OCI-LY7 (cell line): ENCODE measurements around the gene CYP24A1.

Experiments used
- CTCF ChIP-seq: fragments of 200-600 bp; sonication (generic); conservative IDR thresholded peaks from 2 replicates; pipeline ENCODE4 v1.5.1; 2014; ENCODE audit warnings: mild to moderate bottlenecking, antibody characterized with exemption, low read length, moderate library complexity, mixed read lengths
- EZH2phosphoT487 ChIP-seq: fragments of 200-600 bp; sonication (generic); IDR thresholded peaks from 2 replicates; pipeline ENCODE4 v1.6.1; 2018; ENCODE audit warnings: low read depth, borderline replicate concordance, mild to moderate bottlenecking, mixed run types, antibody characterized with exemption, low read length, moderate library complexity, mixed read lengths

DNA sequence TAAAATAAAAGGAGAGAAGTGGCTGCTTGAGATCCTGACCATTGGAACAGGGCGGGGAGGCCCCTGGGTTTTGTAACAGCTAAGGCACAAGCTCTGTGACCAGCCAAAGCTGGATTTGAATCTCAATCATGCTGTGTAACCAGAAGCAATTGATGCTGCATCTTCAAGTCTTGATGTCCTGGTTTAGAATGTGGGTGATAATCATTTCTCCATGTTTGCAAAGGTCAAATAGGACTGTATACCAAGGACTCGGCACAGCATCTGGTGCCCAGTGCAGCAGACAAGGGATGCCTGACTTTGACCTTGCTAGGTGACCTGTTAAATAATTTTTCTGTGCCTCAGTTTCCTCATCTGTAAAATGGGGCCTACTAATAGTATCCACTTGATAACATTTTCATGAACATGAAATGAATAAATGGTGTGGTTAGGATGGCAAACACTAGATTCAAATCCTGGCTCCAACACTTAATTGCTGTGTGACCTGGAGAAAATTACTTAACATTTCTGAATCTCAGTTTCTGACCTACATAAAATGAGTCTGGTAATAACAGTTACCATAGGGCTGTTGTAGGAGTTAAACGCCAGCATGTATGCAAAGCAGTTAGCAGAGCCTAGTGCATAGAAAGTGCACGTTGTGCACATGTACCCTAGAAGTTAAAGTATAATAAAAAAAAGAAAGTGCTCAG is 57.1 kb downstream of the CYP24A1 start:
- no peak for TF ChIP-seq CTCF
- no peak for TF ChIP-seq EZH2phosphoT487
